ENCODE measurements around the gene AK1. TPM values are rescaled to one million over a fixed set of nuclear protein-coding genes. Genes with fewer than 3 reads are reported as not detected.
"Not testable (repeated sequence)": the region's sequence is repeated elsewhere in the genome, so short reads cannot be mapped to it uniquely, and the experiment has no call there.

AK1 gene
- total and polyA plus RNA-seq, 5 experiments from 2014 or later, result 0.07 to 57.1 (median 26.2) TPM; not detected in 1

DNA sequence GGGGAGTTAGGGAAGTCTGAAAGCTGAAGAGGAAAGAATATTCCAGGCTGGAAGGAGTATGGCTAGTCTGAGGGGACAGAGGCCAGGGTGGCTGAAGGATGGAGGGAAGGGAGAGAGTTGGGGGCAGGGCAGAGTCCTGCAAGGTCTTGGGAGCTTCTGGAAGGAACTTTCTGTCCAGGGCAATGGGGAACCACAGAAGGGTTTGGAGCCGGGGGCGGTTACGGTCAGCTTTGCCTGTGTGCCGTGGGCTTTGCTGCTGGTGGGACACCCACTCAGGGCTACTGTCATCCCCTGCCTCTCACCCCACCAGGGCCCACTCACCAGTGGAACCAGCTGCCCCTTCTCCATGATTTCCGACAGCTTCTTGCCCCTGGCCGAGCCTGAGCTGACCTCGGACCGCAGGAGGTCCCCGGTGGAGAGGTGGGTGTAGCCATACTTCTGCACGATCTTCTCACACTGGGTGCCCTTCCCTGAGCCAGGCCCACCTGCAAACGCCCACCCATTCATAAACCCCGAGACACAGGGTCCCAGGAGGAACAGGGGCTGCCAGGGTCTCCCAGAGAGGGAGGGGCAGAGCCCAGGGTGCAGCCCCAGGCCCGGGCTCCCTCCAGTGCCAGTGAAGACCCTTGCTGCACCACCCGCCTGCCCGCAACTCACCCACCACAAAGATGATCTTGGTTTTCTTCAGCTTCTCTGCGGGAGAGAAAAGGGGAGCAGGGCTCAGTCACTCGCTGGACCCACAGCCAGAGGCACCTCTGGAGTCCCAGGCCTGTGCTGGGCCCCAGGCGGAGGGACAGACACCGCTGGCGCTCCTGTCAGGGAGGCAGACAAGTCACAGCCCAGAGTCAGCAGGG, 4.9 kb downstream of the AK1 start:
- peak overlapping the region in 2 of 10 donors; percentile 20 to 89 for H3K27ac Mint-ChIP-seq
- H3K4me3 Mint-ChIP-seq, result no peak overlapping the region
- POLR2A ChIA-PET, result interaction anchor here (0.6 to 1.1 kb wide), 7 partner anchors 10 to 384 kb away, joined by 3 to 5 read pairs (median 3); no protein-coding TSS in a partner anchor
- DNase-seq (no peak), ATAC-seq (no peak)
- H3K36me3 Mint-ChIP-seq, result peaks cover 0 to 2% (median 0%) of the 10 kb centered on the region in 3 donors
- H3K4me1 Mint-ChIP-seq, result peaks cover 0 to 7% (median 4%) of the 10 kb centered on the region in 4 donors
- H3K27me3 Mint-ChIP-seq, result peaks cover 0 to 5% (median 0%) of the 10 kb centered on the region in 5 donors
- H3K9me3 Mint-ChIP-seq, result no peaks in the 10 kb centered on the region

GRCh38 chr9:127871531-127871930, 5.9 kb downstream of the AK1 start:
- no peak for ATAC-seq
- H3K4me1 Mint-ChIP-seq, result peaks cover 0 to 4% (median 1%) of the 10 kb centered on the region in 4 donors
- H3K36me3 Mint-ChIP-seq, result peaks cover 0 to 2% (median 0%) of the 10 kb centered on the region in 3 donors
- POLR2A ChIA-PET, result interaction anchor here (0.7 to 1.1 kb wide), 2 partner anchors 13 to 383 kb away, joined by 3 to 5 read pairs; no protein-coding TSS in a partner anchor
- no peak overlapping the region for H3K4me3 Mint-ChIP-seq
- no peaks in the 10 kb centered on the region for H3K27me3 Mint-ChIP-seq
- H3K27ac Mint-ChIP-seq, result peak overlapping the region in 4 of 10 donors; percentile 0 to 89 (median 70)
- no peak for DNase-seq
- no peaks in the 10 kb centered on the region for H3K9me3 Mint-ChIP-seq

DNA sequence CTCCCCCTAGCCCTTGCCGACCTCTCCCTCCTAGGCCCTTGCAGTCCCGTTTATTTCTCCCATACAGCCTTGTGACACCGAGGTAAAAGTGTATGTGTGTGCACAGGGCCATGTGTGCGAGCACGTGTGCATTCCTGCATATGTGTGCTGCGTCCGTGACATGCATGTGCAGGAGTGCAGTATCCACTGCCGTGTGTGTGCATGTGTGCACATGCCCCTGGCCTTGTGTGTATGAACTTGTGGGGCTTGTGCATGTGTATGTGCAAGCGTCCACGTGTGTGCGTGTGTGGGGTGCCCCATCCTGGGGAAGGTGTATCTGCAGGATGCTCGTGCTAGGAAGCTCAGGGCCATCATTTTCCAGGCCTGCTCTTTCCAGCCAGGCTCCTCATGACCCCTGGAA, 6.6 kb downstream of the AK1 start:
- Mint-ChIP-seq H3K9me3 (no peaks in the 10 kb centered on the region), H3K27me3 (no peaks in the 10 kb centered on the region), H3K36me3 (peaks cover 0 to 2% (median 0%) of the 10 kb centered on the region in 3 donors), H3K4me1 (peaks cover 3 to 9% (median 4%) of the 10 kb centered on the region in 4 donors), H3K27ac (peak overlapping the region in 1 of 10 donors; percentile 37), H3K4me3 (no peak overlapping the region)
- no peak for DNase-seq
- POLR2A ChIA-PET, result interaction anchor here (0.8 to 2.5 kb wide), 7 partner anchors 15 to 151 kb away, joined by 3 to 19 read pairs (median 6); partner anchors contain the start of genes CDK9, ENG and TOR2A
- no peak for ATAC-seq

DNA sequence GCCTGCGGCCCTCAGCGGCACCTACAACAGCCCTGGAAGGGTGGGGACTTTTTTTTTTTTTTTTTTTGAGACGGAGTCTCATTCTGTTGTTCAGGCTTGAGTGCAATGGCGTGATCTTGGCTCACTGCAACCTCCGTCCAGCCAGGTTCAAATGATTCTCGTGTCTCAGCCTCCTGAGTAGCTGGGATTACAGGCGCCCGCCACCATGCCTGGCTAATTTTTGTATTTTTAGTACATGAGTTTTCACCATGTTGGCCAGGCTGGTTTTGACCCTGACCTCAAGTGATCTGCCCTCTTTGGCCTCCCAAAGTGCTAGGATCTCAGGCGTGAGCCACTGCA, 7.4 kb downstream of the AK1 start:
- H3K27ac Mint-ChIP-seq, result peak overlapping the region in 1 of 10 donors; percentile 63
- not testable (repeated sequence) for DNase-seq, ATAC-seq, H3K36me3 Mint-ChIP-seq, H3K9me3 Mint-ChIP-seq, H3K4me3 Mint-ChIP-seq, H3K27me3 Mint-ChIP-seq
- POLR2A ChIA-PET, result interaction anchor here (0.6 to 2.5 kb wide), 17 partner anchors 14 to 669 kb away, joined by 3 to 19 read pairs (median 6); partner anchors contain the start of genes CDK9, ENG, LRSAM1 and RPL12
- peaks cover 10 to 16% (median 12%) of the 10 kb centered on the region in 4 donors for H3K4me1 Mint-ChIP-seq

DNA sequence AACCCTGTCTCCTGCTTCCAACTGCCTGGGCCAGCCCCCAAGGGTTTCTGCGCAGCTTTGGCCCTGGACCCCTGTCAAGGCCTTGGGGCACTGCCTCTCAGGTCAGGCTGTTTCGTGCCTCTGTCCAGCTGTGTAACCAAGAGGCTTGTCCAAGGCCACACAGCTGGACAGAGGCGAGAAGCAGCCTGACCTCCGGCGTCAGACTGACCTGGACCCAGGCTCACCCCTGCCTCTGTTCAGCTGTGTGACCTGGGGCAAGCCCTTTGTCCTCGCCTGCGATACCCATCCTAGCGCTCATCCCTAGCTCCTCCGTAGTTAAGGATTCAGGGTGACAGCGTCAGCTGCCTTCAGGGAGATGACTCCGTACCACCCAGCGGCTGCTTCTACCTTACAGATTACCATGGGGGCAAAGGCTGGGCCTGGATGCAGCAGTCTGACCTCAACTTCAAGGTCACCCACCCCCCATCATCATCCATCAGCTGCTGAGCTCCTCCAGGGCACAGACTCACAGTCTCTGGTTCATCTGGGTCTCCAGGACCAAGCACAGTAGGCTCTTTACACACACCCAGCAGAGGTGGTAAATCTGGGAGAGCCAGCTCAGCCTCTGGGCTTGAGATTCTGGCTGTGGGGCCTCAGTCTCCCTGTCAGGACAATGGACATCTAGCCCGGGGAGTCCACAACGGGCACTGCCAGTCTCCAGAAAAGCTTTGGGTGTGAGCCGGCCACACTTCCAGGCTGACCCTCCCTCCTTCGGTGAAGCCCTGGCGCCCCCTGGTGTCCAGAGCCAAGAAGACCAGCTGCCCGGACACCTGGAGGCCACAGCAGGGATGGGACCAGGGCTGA, 7.9 kb downstream of the AK1 start:
- Mint-ChIP-seq H3K36me3 (peaks cover 0 to 2% (median 0%) of the 10 kb centered on the region in 3 donors), H3K4me1 (peaks cover 13 to 22% (median 16%) of the 10 kb centered on the region in 4 donors), H3K4me3 (no peak overlapping the region), H3K9me3 (no peaks in the 10 kb centered on the region), H3K27me3 (no peaks in the 10 kb centered on the region), H3K27ac (peak overlapping the region in 4 of 10 donors; percentile 43 to 67 (median 54))
- POLR2A ChIA-PET, result interaction anchor here (0.6 to 2.5 kb wide), 17 partner anchors 14 to 418 kb away, joined by 3 to 19 read pairs (median 5); partner anchors contain the start of genes CDK9, ENG, LRSAM1 and RPL12
- DNase-seq, result peak; percentile 55 to 88 (median 72)
- ATAC-seq, result peak; percentile 48 to 79

DNA sequence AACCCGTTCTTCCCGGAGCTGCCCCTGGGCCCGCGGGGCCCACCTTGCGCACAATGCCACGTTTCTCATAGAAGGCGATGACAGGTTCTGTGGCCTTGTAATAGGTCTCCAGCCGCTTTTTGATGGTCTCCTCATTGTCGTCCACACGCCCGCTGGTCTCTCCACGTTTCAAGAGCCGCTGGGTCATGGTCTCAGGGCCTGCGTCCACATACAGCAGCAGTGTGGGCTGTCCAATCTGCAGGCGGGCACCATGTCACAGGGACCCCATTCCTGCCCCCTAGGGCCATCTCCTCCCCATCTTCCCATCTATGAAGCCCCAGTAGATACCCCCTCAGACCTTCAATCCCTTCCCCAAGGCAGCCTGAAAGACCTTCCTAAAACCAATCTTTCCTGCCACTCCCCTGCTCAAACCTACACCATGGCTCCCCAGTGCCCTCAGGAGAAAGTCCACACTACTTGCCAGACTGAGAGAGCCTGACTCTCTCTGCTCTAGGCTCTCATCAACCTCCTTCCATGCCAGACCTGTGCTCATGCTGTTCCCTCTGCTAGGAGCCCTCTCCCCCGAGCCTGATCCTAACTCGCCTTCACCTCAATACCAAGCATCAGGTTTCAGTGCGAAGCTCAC, 9.1 kb downstream of the AK1 start:
- Mint-ChIP-seq H3K9me3 (no peaks in the 10 kb centered on the region), H3K36me3 (peaks cover 0 to 2% (median 0%) of the 10 kb centered on the region in 3 donors), H3K4me1 (peaks cover 13 to 24% (median 17%) of the 10 kb centered on the region in 4 donors), H3K27me3 (no peaks in the 10 kb centered on the region), H3K27ac (peak overlapping the region in 8 of 10 donors; percentile 2 to 70 (median 54)), H3K4me3 (no peak overlapping the region)
- ATAC-seq (no peak), DNase-seq (no peak)
- POLR2A ChIA-PET, result interaction anchor here (0.6 to 2.5 kb wide), 5 partner anchors 81 to 412 kb away, joined by 3 to 19 read pairs (median 4); partner anchors contain the start of genes CDK9 and TOR2A

DNA sequence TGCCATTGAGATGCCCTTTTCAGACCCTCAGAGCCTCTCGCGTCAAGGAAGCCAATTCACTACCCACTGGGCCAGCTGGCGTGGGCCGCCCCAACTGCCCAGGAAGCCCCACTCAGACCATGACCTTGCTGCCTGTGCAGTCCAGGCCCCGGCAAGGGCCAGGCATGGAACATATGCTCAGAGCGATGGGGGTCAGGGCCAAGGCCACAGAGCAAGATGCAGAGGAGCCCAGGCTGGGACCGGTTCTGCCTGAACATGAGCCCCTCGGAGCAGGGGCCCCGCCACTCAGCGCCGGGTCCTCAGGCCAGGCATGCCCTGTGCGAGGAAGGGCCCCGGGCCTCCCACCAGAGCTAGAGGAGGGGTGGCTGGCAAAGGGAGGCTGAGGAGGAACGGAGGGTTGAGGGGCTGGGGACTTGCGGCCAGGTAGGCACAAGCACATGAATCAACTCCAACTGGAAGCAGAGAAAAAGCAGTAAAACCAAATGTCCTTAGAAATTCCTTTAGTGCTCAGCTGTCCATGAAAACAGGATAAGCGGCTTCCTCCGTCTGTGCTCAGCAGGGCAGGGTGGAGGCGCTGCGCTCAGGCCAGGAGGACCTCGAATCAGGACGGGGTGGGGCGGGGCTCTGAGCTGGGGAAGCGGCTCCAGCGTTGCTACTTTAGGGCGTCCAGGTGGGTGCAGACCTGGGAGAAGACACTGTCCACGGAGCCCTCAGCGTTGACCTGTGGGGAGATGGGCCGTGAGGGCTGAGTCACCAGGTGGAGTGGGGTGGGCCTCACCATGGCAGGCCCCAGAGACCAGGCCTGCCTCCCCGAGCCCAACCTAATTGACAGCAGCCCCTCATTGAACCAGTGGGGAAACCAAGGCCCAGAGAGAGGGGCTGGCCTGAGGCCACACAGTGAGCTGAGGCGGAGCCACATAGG, 9.9 kb downstream of the AK1 start:
- Mint-ChIP-seq H3K27ac (peak overlapping the region in 4 of 10 donors; percentile 35 to 70 (median 48)), H3K27me3 (no peaks in the 10 kb centered on the region), H3K9me3 (no peaks in the 10 kb centered on the region), H3K36me3 (peaks cover 0 to 2% (median 0%) of the 10 kb centered on the region in 3 donors), H3K4me1 (peaks cover 19 to 32% (median 23%) of the 10 kb centered on the region in 4 donors), H3K4me3 (no peak overlapping the region)
- no peak for ATAC-seq
- DNase-seq, result no peak
- POLR2A ChIA-PET, result interaction anchor here (0.6 to 1.2 kb wide), 6 partner anchors 10 to 200 kb away, joined by 3 to 5 read pairs (median 3); partner anchors contain the start of gene CDK9

GRCh38 chr9:127866535-127866934, 10.9 kb downstream of the AK1 start:
- H3K27ac Mint-ChIP-seq, result peak overlapping the region in 6 of 10 donors; percentile 35 to 83 (median 72)
- POLR2A ChIA-PET, result interaction anchor here (0.7 to 3.0 kb wide), 6 partner anchors 9 to 131 kb away, joined by 3 to 17 read pairs (median 4); partner anchors contain the start of genes CDK9, ST6GALNAC4 and TOR2A
- H3K4me3 Mint-ChIP-seq, result no peak overlapping the region
- no peaks in the 10 kb centered on the region for H3K36me3 Mint-ChIP-seq
- H3K9me3 Mint-ChIP-seq, result no peaks in the 10 kb centered on the region
- H3K4me1 Mint-ChIP-seq, result peaks cover 22 to 43% (median 34%) of the 10 kb centered on the region in 4 donors
- H3K27me3 Mint-ChIP-seq, result no peaks in the 10 kb centered on the region
- no peak for DNase-seq
- ATAC-seq, result no peak

- no peaks in the 10 kb centered on the region for H3K36me3 Mint-ChIP-seq
- H3K27me3 Mint-ChIP-seq, result no peaks in the 10 kb centered on the region
- peak in 6 of 10 donors; percentile 19 to 67 (median 38) for DNase-seq
- no peaks in the 10 kb centered on the region for H3K9me3 Mint-ChIP-seq
- peak; percentile 33 to 70 for ATAC-seq
- POLR2A ChIA-PET, result interaction anchor here (0.6 to 3.0 kb wide), 12 partner anchors 10 to 131 kb away, joined by 3 to 17 read pairs (median 4); partner anchors contain the start of genes CDK9, ENG, ST6GALNAC4 and ST6GALNAC6
- H3K27ac Mint-ChIP-seq, result peak overlapping the region; percentile 37 to 84 (median 74)
- H3K4me3 Mint-ChIP-seq, result peak overlapping the region in 5 of 10 donors; percentile 0 to 35 (median 5)
- H3K4me1 Mint-ChIP-seq, result peaks cover 22 to 49% (median 41%) of the 10 kb centered on the region in 4 donors
These were observed 11.6 kb downstream of the AK1 start for GRCh38 chr9:127865645-127866464.

DNA sequence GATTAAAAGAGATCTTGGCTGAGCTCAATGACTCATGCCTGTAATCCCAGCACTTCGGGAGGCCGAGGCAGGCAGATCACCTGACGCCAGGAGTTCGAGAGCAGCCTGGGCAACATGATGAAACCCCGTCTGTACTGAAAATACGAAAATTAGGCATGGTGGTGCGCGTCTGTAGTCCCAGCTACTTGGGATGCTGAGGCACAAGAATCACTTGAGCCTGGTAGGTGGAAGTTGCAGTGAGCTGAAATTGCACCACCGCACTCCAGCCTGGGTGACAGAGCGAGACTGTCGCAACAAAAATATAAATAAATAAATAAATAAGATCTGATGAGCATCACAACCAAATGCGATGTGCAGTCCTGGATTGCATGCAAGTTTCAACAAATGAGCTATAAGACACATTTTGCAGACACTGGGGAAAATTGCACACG, 14.3 kb downstream of the AK1 start:
- no peaks in the 10 kb centered on the region for H3K36me3 Mint-ChIP-seq
- H3K27me3 Mint-ChIP-seq, result no peaks in the 10 kb centered on the region
- H3K4me1 Mint-ChIP-seq, result peaks cover 26 to 60% (median 47%) of the 10 kb centered on the region in 4 donors
- no peaks in the 10 kb centered on the region for H3K9me3 Mint-ChIP-seq
- H3K4me3 Mint-ChIP-seq, result peak overlapping the region in 8 of 10 donors; percentile 59 to 80 (median 69)
- ATAC-seq (no peak), DNase-seq (no peak)
- POLR2A ChIA-PET, result interaction anchor here (0.6 to 3.2 kb wide), 15 partner anchors 9 to 242 kb away, joined by 3 to 22 read pairs (median 4); partner anchors contain the start of genes CDK9, ENG, SH2D3C and SLC25A25
- H3K27ac Mint-ChIP-seq, result peak overlapping the region; percentile 94 to 97 (median 96)

Measured in naive thymus-derived CD8-positive, alpha-beta T cell (primary cell).